ENCODE data around the gene FRMD4B. TPM values are rescaled to one million over a fixed set of nuclear protein-coding genes. Genes with fewer than 3 reads are reported as not detected.
"Not testable (repeated sequence)": the region's sequence is repeated elsewhere in the genome, so short reads cannot be mapped to it uniquely, and the experiment has no call there.

Gene FRMD4B
- total RNA-seq, 6 donors from 2014 or later: 48.0 to 136 (median 62.8) TPM

DNA sequence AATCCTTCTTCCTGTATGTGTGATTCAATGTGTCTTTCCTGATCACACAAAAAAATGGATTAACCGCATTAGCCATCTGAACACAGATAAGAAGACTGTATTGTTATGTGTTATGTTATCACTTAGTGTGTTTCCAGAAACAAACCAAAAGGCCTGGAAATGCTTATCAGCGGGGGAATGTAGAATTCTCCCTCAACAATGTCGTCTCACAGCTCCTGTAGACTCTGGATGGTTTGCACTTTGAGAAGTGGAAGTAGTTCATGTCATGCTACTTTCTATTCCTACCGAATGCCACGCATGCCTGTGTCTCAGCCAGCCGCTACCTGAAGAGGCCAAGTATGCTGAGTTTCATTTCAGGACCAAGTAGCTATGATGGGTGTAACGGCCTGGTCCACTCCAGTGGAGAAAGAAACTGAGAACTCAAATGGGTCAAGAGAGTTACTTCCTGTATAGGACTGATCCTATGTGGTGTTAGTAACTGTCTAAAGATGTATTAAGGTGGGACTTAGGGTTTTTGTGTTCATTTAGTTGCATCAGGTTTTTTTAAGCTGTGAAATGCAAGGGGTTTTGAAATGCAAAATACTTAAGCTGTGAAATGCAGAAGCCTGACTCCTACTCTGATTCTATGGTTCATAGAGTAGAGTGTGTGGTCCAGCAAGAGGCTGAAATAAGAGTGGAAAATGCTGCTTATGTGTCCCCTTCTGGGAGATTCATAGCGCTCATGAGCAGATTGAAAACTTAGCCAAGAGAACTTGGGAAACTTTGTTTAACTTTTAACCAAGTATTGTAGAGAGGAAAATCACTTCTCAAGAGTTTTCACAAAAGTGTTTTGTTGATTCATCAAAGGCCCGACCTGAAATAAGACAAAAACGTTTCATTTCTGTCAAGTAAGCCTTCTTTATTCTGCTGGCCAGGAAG lies 145.0 kb downstream of the FRMD4B start:
- TF ChIP-seq, protein P1, sequence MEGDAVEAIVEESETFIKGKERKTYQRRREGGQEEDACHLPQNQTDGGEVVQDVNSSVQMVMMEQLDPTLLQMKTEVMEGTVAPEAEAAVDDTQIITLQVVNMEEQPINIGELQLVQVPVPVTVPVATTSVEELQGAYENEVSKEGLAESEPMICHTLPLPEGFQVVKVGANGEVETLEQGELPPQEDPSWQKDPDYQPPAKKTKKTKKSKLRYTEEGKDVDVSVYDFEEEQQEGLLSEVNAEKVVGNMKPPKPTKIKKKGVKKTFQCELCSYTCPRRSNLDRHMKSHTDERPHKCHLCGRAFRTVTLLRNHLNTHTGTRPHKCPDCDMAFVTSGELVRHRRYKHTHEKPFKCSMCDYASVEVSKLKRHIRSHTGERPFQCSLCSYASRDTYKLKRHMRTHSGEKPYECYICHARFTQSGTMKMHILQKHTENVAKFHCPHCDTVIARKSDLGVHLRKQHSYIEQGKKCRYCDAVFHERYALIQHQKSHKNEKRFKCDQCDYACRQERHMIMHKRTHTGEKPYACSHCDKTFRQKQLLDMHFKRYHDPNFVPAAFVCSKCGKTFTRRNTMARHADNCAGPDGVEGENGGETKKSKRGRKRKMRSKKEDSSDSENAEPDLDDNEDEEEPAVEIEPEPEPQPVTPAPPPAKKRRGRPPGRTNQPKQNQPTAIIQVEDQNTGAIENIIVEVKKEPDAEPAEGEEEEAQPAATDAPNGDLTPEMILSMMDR (IDR thresholded peaks at IDR 0.05): no peak
- TF ChIP-seq POLR2AphosphoS5 (IDR thresholded peaks at IDR 0.05) (no peak), EP300 (IDR thresholded peaks at IDR 0.05) (no peak), POLR2A (IDR thresholded peaks at IDR 0.05) (no peak)
- ATAC-seq (ENCODE audit: low FRiP score in 2 of 2) (peak; percentile 23 to 89), DNase-seq (peak in 1 of 2 donors; percentile 61)
- Histone ChIP-seq H3K27ac (peak overlapping the region; percentile 8 to 64 (median 58)), H3K36me3 (peaks cover 0 to 6% (median 0%) of the 10 kb centered on the region in 4 donors), H3K9me3 (no peaks in the 10 kb centered on the region), H3K27me3 (no peaks in the 10 kb centered on the region), H3K4me3 (no peak overlapping the region), H3K4me1 (peaks cover 5 to 41% (median 18%) of the 10 kb centered on the region in 4 donors)
- WGBS, 2 donors: 61 to 65% methylated on average over 10 of the region's 10 CpGs

DNA sequence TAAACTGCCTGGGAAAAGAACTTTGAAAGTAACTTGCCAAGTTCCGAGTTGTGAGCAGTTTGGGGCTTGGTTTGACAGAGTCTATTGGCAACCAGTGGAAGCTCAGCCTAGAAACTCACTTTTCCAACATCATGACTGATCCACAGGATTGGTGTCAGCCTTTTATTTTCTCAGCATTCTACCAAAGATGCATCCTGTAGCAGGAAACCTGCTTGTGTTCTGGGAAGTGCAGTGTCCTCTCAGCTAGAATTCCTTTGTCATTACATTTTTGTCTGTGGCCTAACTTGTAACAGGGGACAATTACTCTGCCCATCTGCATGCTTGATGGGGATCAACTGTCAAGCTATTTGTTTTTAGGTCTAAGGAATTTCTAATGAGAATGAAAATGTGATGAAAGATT lies 146.8 kb downstream of the FRMD4B start:
- no peak for DNase-seq
- peak overlapping the region in 2 of 4 donors; percentile 6 to 39 for H3K27ac ChIP-seq
- H3K27me3 ChIP-seq: no peaks in the 10 kb centered on the region

DNA sequence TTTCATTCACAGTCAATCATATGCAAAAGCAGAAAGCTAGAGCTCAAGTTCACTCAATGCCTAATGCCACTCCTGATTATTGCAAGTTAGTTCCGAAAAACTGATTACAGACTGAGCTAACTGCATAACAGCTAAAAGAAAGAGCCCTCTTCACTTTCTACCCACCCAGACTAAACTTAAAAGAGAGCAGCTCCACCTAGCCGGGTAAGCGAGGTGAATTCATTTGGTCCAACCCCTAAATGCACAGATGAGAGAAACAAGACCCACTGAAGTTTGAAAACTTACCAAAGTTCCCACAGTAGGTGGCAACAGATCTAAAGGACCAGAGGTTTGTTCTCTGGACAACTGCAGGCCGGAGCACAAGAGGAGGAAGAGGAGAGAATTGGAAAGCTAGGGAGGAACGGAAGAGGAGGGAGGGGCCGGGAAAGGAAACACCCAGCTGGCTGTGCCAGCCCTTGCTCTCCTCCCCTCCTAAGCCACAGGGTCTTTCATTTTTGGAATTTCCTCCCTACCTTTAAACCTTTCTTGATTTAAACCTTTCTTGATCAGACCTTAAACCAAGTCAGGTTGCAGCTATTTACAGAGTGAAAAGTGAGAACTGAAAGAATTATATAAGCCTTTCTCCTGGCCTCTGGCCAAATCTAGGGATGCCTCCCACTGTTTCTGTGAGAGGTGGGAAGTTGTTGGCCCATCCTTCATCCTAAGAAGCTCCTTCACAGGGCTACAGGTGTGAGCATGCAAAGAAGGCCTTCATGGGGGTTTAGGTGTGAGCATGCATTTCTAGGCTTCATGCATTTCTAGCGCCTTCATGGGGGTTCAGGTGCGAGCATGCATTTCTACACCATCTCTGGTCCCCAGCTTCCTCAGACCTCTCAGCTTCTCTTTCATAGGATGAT lies 148.8 kb downstream of the FRMD4B start:
- H3K27me3 ChIP-seq: no peaks in the 10 kb centered on the region
- H3K4me3 ChIP-seq: peak overlapping the region in 1 of 4 donors; percentile 14
- peaks cover 6 to 43% (median 17%) of the 10 kb centered on the region in 4 donors for H3K4me1 ChIP-seq
- TF ChIP-seq EP300 (IDR thresholded peaks at IDR 0.05) (no peak), POLR2A (IDR thresholded peaks at IDR 0.05) (no peak), POLR2AphosphoS5 (IDR thresholded peaks at IDR 0.05) (no peak)
- TF ChIP-seq, protein P1 (IDR thresholded peaks at IDR 0.05): no peak
- no peaks in the 10 kb centered on the region for H3K9me3 ChIP-seq
- peak in 1 of 2 donors; percentile 78 for ATAC-seq (ENCODE audit: low FRiP score in 2 of 2)
- 38 to 43% methylated on average over 8 of the region's 8 CpGs for WGBS, 2 donors
- no peak for DNase-seq
- H3K36me3 ChIP-seq: peaks cover 0 to 22% (median 0%) of the 10 kb centered on the region in 4 donors
- H3K27ac ChIP-seq: peak overlapping the region in 1 of 4 donors; percentile 40

More for the DNA sequence above, 146.8 kb downstream of the FRMD4B start:
- Histone ChIP-seq H3K36me3 (peaks cover 0 to 6% (median 0%) of the 10 kb centered on the region in 4 donors), H3K4me1 (peaks cover 8 to 48% (median 18%) of the 10 kb centered on the region in 4 donors), H3K4me3 (no peak overlapping the region), H3K9me3 (no peaks in the 10 kb centered on the region)
- TF ChIP-seq, protein P1 (IDR thresholded peaks at IDR 0.05): no peak
- TF ChIP-seq POLR2AphosphoS5 (IDR thresholded peaks at IDR 0.05) (no peak), POLR2A (IDR thresholded peaks at IDR 0.05) (no peak), EP300 (IDR thresholded peaks at IDR 0.05) (no peak)
- 75 to 90% methylated on average over 1 of the region's 1 CpG for WGBS, 2 donors
- ATAC-seq (ENCODE audit: low FRiP score in 2 of 2): no peak

DNA sequence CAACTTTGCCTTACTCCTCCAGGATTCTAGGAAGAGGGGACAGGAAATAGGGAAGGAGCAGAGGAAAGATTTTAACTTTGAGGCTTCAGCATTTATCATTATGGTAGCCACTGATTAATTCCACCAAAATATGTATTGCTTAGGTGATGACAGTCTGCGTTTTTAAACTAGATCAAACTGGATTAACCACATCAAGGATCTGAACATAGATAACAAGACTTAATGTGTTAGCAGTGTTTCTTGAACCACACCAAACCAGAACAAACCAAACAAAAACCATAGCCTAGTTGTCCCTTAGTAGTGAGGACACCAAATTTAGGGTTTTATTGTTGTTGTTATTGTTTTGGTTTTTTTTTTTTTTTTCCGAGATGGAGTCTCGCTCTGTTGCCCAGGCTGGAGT lies 150.0 kb downstream of the FRMD4B start:
- peaks cover 0 to 18% (median 0%) of the 10 kb centered on the region in 4 donors for H3K36me3 ChIP-seq
- WGBS, 2 donors: 66 to 81% methylated on average over 3 of the region's 3 CpGs
- ATAC-seq (ENCODE audit: low FRiP score in 2 of 2) (no peak), DNase-seq (no peak)
- no peak for TF ChIP-seq POLR2AphosphoS5 (IDR thresholded peaks at IDR 0.05)
- H3K4me3 ChIP-seq: no peak overlapping the region
- no peak overlapping the region for H3K27ac ChIP-seq
- no peaks in the 10 kb centered on the region for H3K27me3 ChIP-seq
- peaks cover 6 to 32% (median 15%) of the 10 kb centered on the region in 4 donors for H3K4me1 ChIP-seq
- H3K9me3 ChIP-seq: no peaks in the 10 kb centered on the region

DNA sequence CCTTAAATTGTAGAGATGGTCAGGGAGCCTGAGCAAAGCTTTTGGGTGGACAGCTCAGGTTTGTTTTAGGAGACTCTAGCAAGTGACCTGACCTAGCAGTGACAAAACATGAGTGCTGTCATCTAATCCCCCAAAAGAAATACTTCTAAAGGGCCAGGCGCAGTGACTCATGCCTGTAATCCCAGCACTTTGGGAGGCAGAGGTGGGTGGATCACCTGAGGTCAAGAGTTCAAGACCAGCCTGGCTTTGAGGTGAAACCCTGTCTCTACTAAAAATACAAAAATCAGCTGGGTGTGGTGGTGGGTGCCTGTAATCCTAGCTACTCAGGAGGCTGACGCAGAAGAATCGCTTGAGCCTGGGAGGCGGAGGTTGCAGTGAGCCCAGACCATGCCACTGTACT lies 150.7 kb downstream of the FRMD4B start:
- Histone ChIP-seq H3K4me1 (peaks cover 6 to 27% (median 12%) of the 10 kb centered on the region in 4 donors), H3K36me3 (peaks cover 0 to 19% (median 0%) of the 10 kb centered on the region in 4 donors)
- not testable (repeated sequence) for H3K9me3 ChIP-seq; ATAC-seq (ENCODE audit: low FRiP score in 2 of 2); H3K27me3 ChIP-seq; H3K27ac ChIP-seq; H3K4me3 ChIP-seq; DNase-seq
- 98% methylated on average over 4 of the region's 4 CpGs for WGBS, 2 donors

Data from upper lobe of left lung (tissue), 6 donors.